H1 (cell line): Measurements from ENCODE around the gene BRD9. TPM values are rescaled to one million over a fixed set of nuclear protein-coding genes. Genes with fewer than 3 reads are reported as not detected.
A peak's percentile ranks its signal among the peaks of the same experiment; 100 is the strongest.

Source experiments
- BACH1 ChIP-seq: IDR thresholded peaks from 2 replicates; pipeline ENCODE4 v1.6.1; 2012; ENCODE audit warnings: low read length, improper control_type of control experiment
- CBX8 ChIP-seq: fragments of 300-800, 300-1000 bp; sonication (generic); IDR thresholded peaks from 2 replicates; pipeline ENCODE4 v1.7.1; 2016; ENCODE audit warnings: low read depth, low read length, borderline replicate concordance
- CHD1 ChIP-seq: IDR thresholded peaks from 2 replicates; pipeline ENCODE4 v1.6.1; 2012; ENCODE audit warnings: low read depth, low read length, improper control_type of control experiment
- EGR1 ChIP-seq: IDR thresholded peaks from 2 replicates; pipeline ENCODE4 v1.6.1; 2011; ENCODE audit warnings: low read depth, low read length, borderline replicate concordance
- EP300 ChIP-seq, 2 experiments: IDR thresholded peaks; 1 replicate in 1 of 2; 2 replicates in 1 of 2; pipeline ENCODE4 v1.6.1; 2011 to 2012; ENCODE audit warnings: low read depth in 2 of 2, low read length in 2 of 2, mild to moderate bottlenecking in 2 of 2, borderline replicate concordance in 1 of 2, inconsistent platforms in 1 of 2, moderate library complexity in 1 of 2
- GTF2F1 ChIP-seq: IDR thresholded peaks from 2 replicates; pipeline ENCODE4 v1.6.1; 2012; ENCODE audit warnings: low read depth, low read length, improper control_type of control experiment, borderline replicate concordance
- HDAC2 ChIP-seq, 2 experiments: fragments of 300-600 bp in 1 of 2; sonication (generic) in 1 of 2; IDR thresholded peaks; 2 replicates each; pipeline ENCODE4 v1.6.1; 2011 to 2012; ENCODE audit warnings: low read depth in 2 of 2, low read length in 2 of 2, mild to moderate bottlenecking in 2 of 2, moderate library complexity in 2 of 2, borderline replicate concordance in 1 of 2, inconsistent platforms in 1 of 2
- KDM4A ChIP-seq: IDR thresholded peaks from one replicate; pipeline ENCODE4 v1.7.1; 2012; ENCODE audit warnings: low read depth, mild to moderate bottlenecking, moderate library complexity, low read length, inconsistent platforms; ENCODE audit not compliant: severe bottlenecking
- POU5F1 ChIP-seq: IDR thresholded peaks from 2 replicates; pipeline ENCODE4 v1.6.1; 2011; ENCODE audit warnings: low read depth, mild to moderate bottlenecking, low read length, moderate library complexity
- RBBP5 ChIP-seq: IDR thresholded peaks from 2 replicates; pipeline ENCODE4 v1.7.1; 2012; ENCODE audit warnings: low read depth, mild to moderate bottlenecking, inconsistent platforms, low read length, moderate library complexity, borderline replicate concordance
- RFX5 ChIP-seq: IDR thresholded peaks from 2 replicates; pipeline ENCODE4 v1.6.1; 2011; ENCODE audit warnings: low read depth, low read length, improper control_type of control experiment, borderline replicate concordance
- RNF2 ChIP-seq: fragments of 200-900, 300-1000 bp; sonication (generic); IDR thresholded peaks from 2 replicates; pipeline ENCODE4 v1.7.1; 2016; ENCODE audit warnings: borderline replicate concordance, low read depth, mild to moderate bottlenecking, antibody characterized with exemption, low read length; ENCODE audit not compliant: poor library complexity, severe bottlenecking; ENCODE audit errors: missing control alignments
- SAP30 ChIP-seq: fragments of 300-600 bp; sonication (generic); IDR thresholded peaks from 2 replicates; pipeline ENCODE4 v1.7.1; 2012; ENCODE audit warnings: low read length, moderate library complexity, mild to moderate bottlenecking, inconsistent platforms; ENCODE audit not compliant: insufficient read depth, insufficient replicate concordance
- SIRT6 ChIP-seq: IDR thresholded peaks from one replicate; pipeline ENCODE4 v1.7.1; 2012; ENCODE audit warnings: low read length, inconsistent platforms
- SP1 ChIP-seq: IDR thresholded peaks from 2 replicates; pipeline ENCODE4 v1.6.1; 2011; ENCODE audit warnings: low read depth, low read length
- SP4 ChIP-seq: IDR thresholded peaks from 2 replicates; pipeline ENCODE4 v1.6.1; 2012; ENCODE audit warnings: low read length, inconsistent platforms
- TAF1 ChIP-seq: IDR thresholded peaks from 2 replicates; pipeline ENCODE4 v1.6.1; 2011; ENCODE audit warnings: mild to moderate bottlenecking, low read depth, low read length
- TCF12 ChIP-seq: IDR thresholded peaks from 2 replicates; pipeline ENCODE4 v1.6.1; 2011; ENCODE audit warnings: low read depth, mild to moderate bottlenecking, low read length
- YY1 ChIP-seq: IDR thresholded peaks from 2 replicates; pipeline ENCODE4 v1.6.1; 2011; ENCODE audit warnings: low read depth, mild to moderate bottlenecking, low read length
- ZNF274 ChIP-seq: IDR thresholded peaks from 2 replicates; pipeline ENCODE4 v1.7.0; 2012; ENCODE audit warnings: low read length, borderline replicate concordance; ENCODE audit errors: extremely low read depth
- polyA plus RNA-seq, 7 experiments: library from polyadenylated mRNA; depleted of rRNA in 3 of 7; stranded (reverse) in 5 of 7; unstranded in 2 of 7; fragments of >200 nt in 5 of 7; fragments of 200-250 nt in 2 of 7; gene quantifications; 1 replicate in 5 of 7; 2 replicates in 1 of 7; 4 replicates in 1 of 7; pipeline versions ENCODE4 v1.2.1 to v1.2.3, GENCODE V29; 2011 to 2013; ENCODE audit warnings: missing spikeins in 2 of 7, mixed read lengths in 2 of 7
- total RNA-seq: library from RNA; stranded (reverse); fragmentation: NEBNext Ultra II Directional; extraction: Animal tissue kit (Norgen Biotek cat#: 25700); gene quantifications from 2 replicates; pipeline ENCODE4 v1.2.1, GENCODE V29; 2021

BRD9 gene
- total and polyA plus RNA-seq, 2 of the 8 experiments (the other 6 are each of a cell fraction or from before 2014, with no cell fraction given): 9.3 to 49.4 TPM

DNA sequence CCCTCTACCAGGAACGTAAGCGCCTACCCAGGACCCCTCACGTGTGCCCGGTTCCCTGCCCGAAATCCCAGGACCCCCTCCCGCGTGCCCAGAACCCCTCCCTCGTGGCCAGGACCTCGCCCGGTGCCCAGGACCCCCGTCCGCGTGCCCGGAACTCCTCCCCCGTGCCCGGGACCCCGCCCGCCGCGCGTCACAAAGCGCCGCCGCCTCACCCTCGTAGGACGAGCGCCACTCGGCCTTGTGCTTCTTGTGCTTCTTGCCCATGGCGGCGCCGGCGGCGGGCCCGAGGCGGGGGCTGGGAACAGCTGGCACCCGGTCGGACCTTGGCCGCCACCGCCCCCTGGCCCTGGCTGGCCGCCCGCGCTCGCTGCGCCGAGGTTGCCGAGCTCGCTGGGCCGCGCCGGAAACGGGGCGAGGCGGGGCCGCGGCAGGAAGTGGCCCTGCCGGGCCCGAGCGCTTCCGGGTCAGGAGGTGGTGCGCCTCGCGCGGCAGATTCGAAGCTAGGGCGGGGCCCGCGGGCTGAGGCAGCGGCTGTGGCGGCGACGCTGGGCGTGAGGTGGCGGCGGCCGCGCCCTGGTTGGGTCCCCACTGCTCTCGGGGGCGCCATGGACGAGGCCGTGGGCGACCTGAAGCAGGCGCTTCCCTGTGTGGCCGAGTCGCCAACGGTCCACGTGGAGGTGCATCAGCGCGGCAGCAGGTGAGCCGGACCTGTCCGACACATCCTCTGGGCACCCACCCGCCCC, at the start of gene BRD9, which contains the start of gene TRIP13 (continued):
- no peak for TF ChIP-seq RFX5
- TF ChIP-seq YY1: no peak
- TF ChIP-seq SP4: no peak
- peak; percentile 71; the same call in 1 of the 2 replicates for TF ChIP-seq RBBP5
- no peak for TF ChIP-seq ZNF274
- TF ChIP-seq CBX8: no peak
- TF ChIP-seq EGR1: no peak
- no peak for TF ChIP-seq TCF12
- TF ChIP-seq TAF1: peak; percentile 74
- TF ChIP-seq SP1: no peak
- no peak for TF ChIP-seq SAP30
- no peak for TF ChIP-seq GTF2F1
- TF ChIP-seq RNF2: no peak
- no peak for TF ChIP-seq SIRT6
- peak; percentile 71 for TF ChIP-seq KDM4A
- TF ChIP-seq BACH1: no peak
- TF ChIP-seq EP300 (IDR thresholded peaks at IDR 0.05; ENCODE audit: borderline replicate concordance in 1 of 2, low read depth in 2 of 2, low read length in 2 of 2): peak in 1 of 2 experiments; percentile 9; a peak in 1 of 3 replicates
- TF ChIP-seq POU5F1: no peak
- no peak for TF ChIP-seq CHD1
- 0 out of 4 replicates have a peak, but pooled peaks of 1 of the 2 experiments have one; percentile 41 for TF ChIP-seq HDAC2 (IDR thresholded peaks at IDR 0.05; ENCODE audit: borderline replicate concordance in 1 of 2, low read depth in 2 of 2, low read length in 2 of 2)
